GM19239 (cell line): ENCODE measurements around the gene AHNAK.
"Not testable (repeated sequence)": the region's sequence is repeated elsewhere in the genome, so short reads cannot be mapped to it uniquely, and the experiment has no call there.

Experiments used
- DNase-seq: peaks from one replicate; pipeline ENCODE4 v3.0.0; 2011; ENCODE audit warnings: low spot score; ENCODE audit not compliant: insufficient read length
- FAIRE-seq: peaks from 2 replicates; lab custom pipeline; 2011; peaks lifted over from hg19 to GRCh38; lab: Jason Lieb, UNC

AHNAK gene

GRCh38 chr11:62546244-62546928 lies at the start of gene AHNAK:
TSS of gene AHNAK (minus strand) at chr11:62546806. CDS start at chr11:62536098, 10,708 bp downstream.
- no peak for DNase-seq

GRCh38 chr11:62595124-62595523 lies 48.5 kb upstream of the AHNAK start:
- DNase-seq (no peak), FAIRE-seq (no peak)

More at GRCh38 chr11:62546244-62546928, at the start of gene AHNAK:
- FAIRE-seq = no peak

- DNase-seq (no peak), FAIRE-seq (peak; percentile 71)
Measured at GRCh38 chr11:62593434-62594044, 46.9 kb upstream of the AHNAK start.

GRCh38 chr11:62592989-62593421 lies 46.4 kb upstream of the AHNAK start:
- DNase-seq (no peak), FAIRE-seq (no peak)

GRCh38 chr11:62592146-62592815 lies 45.7 kb upstream of the AHNAK start:
- DNase-seq (no peak), FAIRE-seq (no peak)

- peak; percentile 96 for FAIRE-seq
- peak; percentile 84 for DNase-seq
Measured at GRCh38 chr11:62591448-62592145, 45.0 kb upstream of the AHNAK start, which contains the start of gene TUT1. TSS of gene TUT1 (minus strand) at chr11:62591523. CDS start at chr11:62591485, 38 bp downstream.

GRCh38 chr11:62588966-62589637 lies 42.5 kb upstream of the AHNAK start:
- no peak for DNase-seq
- no peak for FAIRE-seq

- FAIRE-seq = not testable (repeated sequence)
Measured at GRCh38 chr11:62585356-62585755, 38.8 kb upstream of the AHNAK start.

GRCh38 chr11:62581735-62582134 lies 35.1 kb upstream of the AHNAK start:
- not testable (repeated sequence) for FAIRE-seq, DNase-seq

More at GRCh38 chr11:62585356-62585755, 38.8 kb upstream of the AHNAK start:
- not testable (repeated sequence) for DNase-seq

GRCh38 chr11:62580959-62581715 lies 34.5 kb upstream of the AHNAK start:
- no peak for DNase-seq
- FAIRE-seq = no peak

- FAIRE-seq (no peak), DNase-seq (no peak)
Measured at GRCh38 chr11:62579252-62579651, 32.6 kb upstream of the AHNAK start.

- FAIRE-seq (no peak), DNase-seq (no peak)
Measured at GRCh38 chr11:62578541-62578940, 31.9 kb upstream of the AHNAK start.

- FAIRE-seq (no peak), DNase-seq (no peak)
Measured at GRCh38 chr11:62577046-62577714, 30.6 kb upstream of the AHNAK start.

- DNase-seq = no peak
- FAIRE-seq = no peak
Measured at GRCh38 chr11:62575837-62576236, 29.2 kb upstream of the AHNAK start.

- FAIRE-seq = no peak
- DNase-seq = no peak
Measured at GRCh38 chr11:62575156-62575555, 28.6 kb upstream of the AHNAK start.

- peak; percentile 4 for FAIRE-seq
- DNase-seq = peak; percentile 24
Measured at GRCh38 chr11:62574363-62575071, 27.9 kb upstream of the AHNAK start.

- DNase-seq (peak; percentile 94), FAIRE-seq (peak; percentile 96)
Measured at GRCh38 chr11:62573592-62574362, 27.2 kb upstream of the AHNAK start, which contains the start of gene EEF1G. TSS of gene EEF1G (minus strand) at chr11:62573891. CDS start at chr11:62573842, 49 bp downstream.
